Aorta (tissue), 5 donors: ENCODE results near the gene RNU1-1. TPM values are rescaled to one million over a fixed set of nuclear protein-coding genes. Genes with fewer than 3 reads are reported as not detected.
"Not testable (repeated sequence)": the region's sequence is repeated elsewhere in the genome, so short reads cannot be mapped to it uniquely, and the experiment has no call there.

ENCODE experiments used
- ATAC-seq: fragments of 200-7000 bp; cut with Tn5 transposase; one replicate; pipeline ENCODE4 v1.9.1; 2022; ENCODE audit warnings: moderate library complexity; ENCODE audit not compliant: low FRiP score
- DNase-seq, 2 donors: peaks; one replicate each; pipeline ENCODE4 v3.0.0-alpha.2; 2020
- H3K27ac ChIP-seq, 2 donors: one replicate each; pipeline ENCODE4 v1.5.1; 2013; ENCODE audit warnings: low read length in 2 of 2, mild to moderate bottlenecking in 2 of 2, moderate library complexity in 2 of 2, control low read depth in 1 of 2, inconsistent platforms in 1 of 2, low read depth in 1 of 2
- H3K27me3 ChIP-seq, 2 donors: one replicate each; pipeline ENCODE4 v1.6.1; 2013; ENCODE audit warnings: control low read depth in 1 of 2, low read length in 1 of 2, mild to moderate bottlenecking in 1 of 2, moderate library complexity in 1 of 2; ENCODE audit not compliant: insufficient read depth in 2 of 2, control insufficient read depth in 1 of 2
- H3K36me3 ChIP-seq, 2 donors: one replicate each; pipeline ENCODE4 v1.6.1; 2013; ENCODE audit warnings: control low read depth in 1 of 2, low read length in 1 of 2, mild to moderate bottlenecking in 1 of 2; ENCODE audit not compliant: insufficient read depth in 2 of 2, control insufficient read depth in 1 of 2
- H3K4me1 ChIP-seq, 2 donors: one replicate each; pipeline ENCODE4 v1.6.1; 2013; ENCODE audit warnings: low read length in 2 of 2, control low read depth in 1 of 2, mild to moderate bottlenecking in 1 of 2, moderate library complexity in 1 of 2; ENCODE audit not compliant: insufficient read depth in 2 of 2, control insufficient read depth in 1 of 2
- H3K4me3 ChIP-seq, 2 donors: one replicate each; pipeline ENCODE4 v1.5.1; 2013; ENCODE audit warnings: low read length in 2 of 2, control low read depth in 1 of 2, mild to moderate bottlenecking in 1 of 2
- H3K9me3 ChIP-seq: one replicate; pipeline ENCODE4 v1.6.1; 2013; ENCODE audit warnings: mild to moderate bottlenecking, low read length; ENCODE audit not compliant: control insufficient read depth
- WGBS, 2 donors: extraction: QIAGEN DNeasy Blood & Tissue Kit; methylation state at CpG; one replicate each; pipeline ENCODE4 v1.1.7; 2013; 5-methylcytosine and 5-hydroxymethylcytosine counted together
- intact Hi-C, 2 donors: fragments of 100-400 bp; cut with DNase I; formaldehyde crosslinking; loops; one replicate each; pipeline versions ENCODE4 v1.14.2 to v1.15.0; 2022
- polyA plus RNA-seq, 2 donors: library from polyadenylated mRNA; stranded (reverse); fragments of 200-250 nt; gene quantifications; one replicate each; pipeline ENCODE4 v1.2.3, GENCODE V29; 2013
- total RNA-seq, 2 donors: library from RNA; stranded (reverse); fragmentation: NEBNext Ultra II Directional; extraction: Animal tissue kit (Norgen Biotek cat#: 25700); gene quantifications; one replicate each; pipeline ENCODE4 v1.2.1, GENCODE V29; 2021
- donor health status: healthy with polysubstance abuse.
- donor health status: Bipolar disorder and iron deficiency.
- donor health status: DM: no; HTN: no; CAD: no.
- donor health status: DM: no; HTN: no; CAD: no.
- donor health status: DM: yes; HTN: yes; CAD: no.

The RNU1-1 gene
- total and polyA plus RNA-seq, 4 donors, result 7,231 to 8,154 TPM; not detected in 2

GRCh38 chr1:16478091-16478490, 36.0 kb downstream of the RNU1-1 start:
- Histone ChIP-seq H3K36me3 (peaks cover 4 to 6% of the 10 kb centered on the region in 2 donors), H3K27me3 (no peaks in the 10 kb centered on the region), H3K27ac (no peak overlapping the region), H3K4me3 (no peak overlapping the region), H3K9me3 (no peaks in the 10 kb centered on the region), H3K4me1 (no peaks in the 10 kb centered on the region)
- ATAC-seq (no peak), DNase-seq (peak in 1 of 2 donors; percentile 43)
- WGBS, 2 donors, result 95% methylated on average over 12 of the region's 12 CpGs
- intact Hi-C loops, result no loop called here

- H3K4me3 ChIP-seq, H3K36me3 ChIP-seq, H3K27me3 ChIP-seq, intact Hi-C loops, H3K27ac ChIP-seq, H3K4me1 ChIP-seq, H3K9me3 ChIP-seq: not testable (repeated sequence)
- peak; percentile 58 for ATAC-seq
- peak in 1 of 2 donors; percentile 71 for DNase-seq
- 91 to 95% methylated on average over 20 to 29 of the region's 29 CpGs for WGBS, 2 donors
These were observed 38.0 kb downstream of the RNU1-1 start for GRCh38 chr1:16475771-16476770.

- H3K27me3 ChIP-seq, H3K9me3 ChIP-seq, DNase-seq, H3K4me3 ChIP-seq, H3K4me1 ChIP-seq, intact Hi-C loops, H3K36me3 ChIP-seq, ATAC-seq, H3K27ac ChIP-seq: not testable (repeated sequence)
- WGBS, 2 donors, result 96 to 100% methylated on average over 2 of the region's 2 CpGs
These were observed 39.2 kb downstream of the RNU1-1 start for GRCh38 chr1:16474891-16475290.

- H3K4me3 ChIP-seq, result no peak overlapping the region
- H3K4me1 ChIP-seq, result no peaks in the 10 kb centered on the region
- DNase-seq, result peak in 1 of 2 donors; percentile 73
- intact Hi-C loops, result no loop called here
- H3K27ac ChIP-seq, result no peak overlapping the region
- H3K36me3 ChIP-seq, result peaks cover 6 to 7% of the 10 kb centered on the region in 2 donors
- ATAC-seq, result no peak
- no peaks in the 10 kb centered on the region for H3K9me3 ChIP-seq
- WGBS, 2 donors, result 93 to 95% methylated on average over 28 of the region's 28 CpGs
- H3K27me3 ChIP-seq, result no peaks in the 10 kb centered on the region
These were observed 39.8 kb downstream of the RNU1-1 start for GRCh38 chr1:16474166-16474800.

GRCh38 chr1:16468558-16468957, 45.5 kb downstream of the RNU1-1 start:
- Histone ChIP-seq H3K9me3 (no peaks in the 10 kb centered on the region), H3K27ac (no peak overlapping the region), H3K36me3 (peaks cover 0 to 3% of the 10 kb centered on the region in 2 donors), H3K4me1 (no peaks in the 10 kb centered on the region), H3K27me3 (no peaks in the 10 kb centered on the region), H3K4me3 (no peak overlapping the region)
- intact Hi-C loops, result no loop called here
- no peak for ATAC-seq
- DNase-seq, result no peak
- 73 to 85% methylated on average over 3 of the region's 3 CpGs for WGBS, 2 donors

GRCh38 chr1:16464917-16465625, 49.0 kb downstream of the RNU1-1 start:
- Histone ChIP-seq H3K36me3 (peaks cover 4% of the 10 kb centered on the region in 2 donors), H3K4me1 (no peaks in the 10 kb centered on the region), H3K27ac (no peak overlapping the region), H3K4me3 (no peak overlapping the region), H3K9me3 (no peaks in the 10 kb centered on the region), H3K27me3 (no peaks in the 10 kb centered on the region)
- DNase-seq (peak in 1 of 2 donors; percentile 43), ATAC-seq (no peak)
- intact Hi-C loops, result no loop called here
- 91 to 92% methylated on average over 21 of the region's 21 CpGs for WGBS, 2 donors

Other genes with a start within 250 kb of the RNU1-1 start
- gene FBXO42, start 161.8 kb downstream of the RNU1-1 start, total RNA-seq, result 10 to 100 TPM; 32.5 to 33.3 TPM
- gene FBXO42, start 161.8 kb downstream of the RNU1-1 start, polyA plus RNA-seq, result 10 to 100 TPM in 1 of 2 donors, 1 to 10 TPM in 1; 9.4 to 33.2 TPM
- gene SZRD1, start 147.0 kb downstream of the RNU1-1 start, total RNA-seq, result 100 to 1,000 TPM; 128 to 172 TPM
- gene SZRD1, start 147.0 kb downstream of the RNU1-1 start, polyA plus RNA-seq, result 100 to 1,000 TPM in 1 of 2 donors, 10 to 100 TPM in 1; 87.9 to 109 TPM
- not detected for gene SPATA21, start 76.9 kb downstream of the RNU1-1 start, total RNA-seq
- gene SPATA21, start 76.9 kb downstream of the RNU1-1 start, polyA plus RNA-seq, result under 1 TPM; 0.33 to 0.38 TPM
- gene NECAP2, start 73.6 kb downstream of the RNU1-1 start, total RNA-seq, result 10 to 100 TPM; 38.1 to 60.4 TPM
- 10 to 100 TPM; 37.5 to 38.1 TPM for gene NECAP2, start 73.6 kb downstream of the RNU1-1 start, polyA plus RNA-seq
- 10 to 100 TPM; 15.5 to 55.0 TPM for gene NBPF1, start 99.3 kb upstream of the RNU1-1 start, total RNA-seq
- gene NBPF1, start 99.3 kb upstream of the RNU1-1 start, polyA plus RNA-seq, result 1 to 10 TPM; 7.9 to 9.6 TPM
- gene RNU1-3, start 152.7 kb upstream of the RNU1-1 start, total RNA-seq, result 1,000 to 10,000 TPM; 7,231 to 8,154 TPM
- not detected for gene RNU1-3, start 152.7 kb upstream of the RNU1-1 start, polyA plus RNA-seq
- 1,000 to 10,000 TPM; 7,231 to 8,154 TPM for gene RNU1-4, start 226.2 kb upstream of the RNU1-1 start, total RNA-seq
- gene RNU1-4, start 226.2 kb upstream of the RNU1-1 start, polyA plus RNA-seq, result not detected